ENCODE results near the gene KRTAP19-8.

KRTAP19-8 gene

DNA sequence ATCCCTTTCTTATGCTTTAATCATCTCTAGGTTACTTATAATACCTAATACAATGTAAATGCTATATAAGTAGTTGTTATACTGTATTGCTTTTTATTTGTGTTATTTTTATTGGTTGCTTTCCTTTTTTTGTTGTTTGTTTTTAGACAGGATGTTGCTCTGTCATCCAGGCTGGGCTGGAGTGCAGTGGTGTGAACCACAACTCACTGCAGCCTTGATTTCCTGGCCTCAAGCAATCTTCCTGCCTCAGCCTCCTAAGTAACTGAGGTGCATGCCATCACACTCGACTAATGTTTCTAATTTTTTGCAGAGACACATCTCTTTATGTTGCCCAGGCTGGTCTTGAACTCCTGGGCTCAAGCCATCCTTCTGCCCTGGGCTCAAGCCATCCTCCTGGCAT is 26.9 kb downstream of the KRTAP19-8 start:
- Histone ChIP-seq H3K9ac (ENCODE audit: low read length) (no peak overlapping the region), H3K9me3 (ENCODE audit: control insufficient read depth, insufficient read depth, low read depth, low read length) (0 out of 2 replicates have a peak, but pooled peaks cover 2% of the 10 kb centered on the region), H3K4me1 (ENCODE audit: control insufficient read depth, insufficient read depth, low read length) (no peaks in the 10 kb centered on the region), H3K27ac (ENCODE audit: low read depth, low read length) (no peak overlapping the region), H3K36me3 (ENCODE audit: control insufficient read depth, insufficient read depth, low read length) (no peaks in the 10 kb centered on the region), H3K4me3 (ENCODE audit: low read depth, low read length) (no peak overlapping the region), H3K27me3 (ENCODE audit: control insufficient read depth, insufficient read depth, low read length) (no peaks in the 10 kb centered on the region)

GRCh38 chr21:31008355-31008754 is 29.9 kb downstream of the KRTAP19-8 start:
- H3K36me3 ChIP-seq (ENCODE audit: control insufficient read depth, insufficient read depth, low read length), result no peaks in the 10 kb centered on the region
- 0 out of 2 replicates have a peak, but pooled peaks cover 2% of the 10 kb centered on the region for H3K9me3 ChIP-seq (ENCODE audit: control insufficient read depth, insufficient read depth, low read depth, low read length)
- H3K9ac ChIP-seq (ENCODE audit: low read length), result no peak overlapping the region
- no peaks in the 10 kb centered on the region for H3K27me3 ChIP-seq (ENCODE audit: control insufficient read depth, insufficient read depth, low read length)
- no peak overlapping the region for H3K4me3 ChIP-seq (ENCODE audit: low read depth, low read length)
- no peaks in the 10 kb centered on the region for H3K4me1 ChIP-seq (ENCODE audit: control insufficient read depth, insufficient read depth, low read length)
- no peak overlapping the region for H3K27ac ChIP-seq (ENCODE audit: low read depth, low read length)

- Histone ChIP-seq H3K27ac (ENCODE audit: low read depth, low read length) (no peak overlapping the region), H3K36me3 (ENCODE audit: control insufficient read depth, insufficient read depth, low read length) (no peaks in the 10 kb centered on the region), H3K27me3 (ENCODE audit: control insufficient read depth, insufficient read depth, low read length) (no peaks in the 10 kb centered on the region), H3K9me3 (ENCODE audit: control insufficient read depth, insufficient read depth, low read depth, low read length) (0 out of 2 replicates have a peak, but pooled peaks cover 2% of the 10 kb centered on the region), H3K4me1 (ENCODE audit: control insufficient read depth, insufficient read depth, low read length) (no peaks in the 10 kb centered on the region), H3K9ac (ENCODE audit: low read length) (no peak overlapping the region), H3K4me3 (ENCODE audit: low read depth, low read length) (no peak overlapping the region)
Observed at GRCh38 chr21:31005019-31005418, 33.3 kb downstream of the KRTAP19-8 start.

- no peak overlapping the region for H3K4me3 ChIP-seq (ENCODE audit: low read depth, low read length)
- no peaks in the 10 kb centered on the region for H3K36me3 ChIP-seq (ENCODE audit: control insufficient read depth, insufficient read depth, low read length)
- no peaks in the 10 kb centered on the region for H3K4me1 ChIP-seq (ENCODE audit: control insufficient read depth, insufficient read depth, low read length)
- 0 out of 2 replicates have a peak, but pooled peaks cover 2% of the 10 kb centered on the region for H3K9me3 ChIP-seq (ENCODE audit: control insufficient read depth, insufficient read depth, low read depth, low read length)
- H3K9ac ChIP-seq (ENCODE audit: low read length), result no peak overlapping the region
- H3K27ac ChIP-seq (ENCODE audit: low read depth, low read length), result no peak overlapping the region
- H3K27me3 ChIP-seq (ENCODE audit: control insufficient read depth, insufficient read depth, low read length), result no peaks in the 10 kb centered on the region
Observed at GRCh38 chr21:31003471-31003870, 34.8 kb downstream of the KRTAP19-8 start.

- Histone ChIP-seq H3K27me3 (ENCODE audit: control insufficient read depth, insufficient read depth, low read length) (no peaks in the 10 kb centered on the region), H3K4me3 (ENCODE audit: low read depth, low read length) (no peak overlapping the region), H3K36me3 (ENCODE audit: control insufficient read depth, insufficient read depth, low read length) (no peaks in the 10 kb centered on the region), H3K9ac (ENCODE audit: low read length) (no peak overlapping the region), H3K4me1 (ENCODE audit: control insufficient read depth, insufficient read depth, low read length) (no peaks in the 10 kb centered on the region; the same call in 1 of the 2 replicates), H3K27ac (ENCODE audit: low read depth, low read length) (no peak overlapping the region), H3K9me3 (ENCODE audit: control insufficient read depth, insufficient read depth, low read depth, low read length) (no peaks in the 10 kb centered on the region)
Observed at GRCh38 chr21:30997541-30997940, 40.7 kb downstream of the KRTAP19-8 start.

GRCh38 chr21:30996728-30997127 is 41.5 kb downstream of the KRTAP19-8 start:
- Histone ChIP-seq H3K27me3 (ENCODE audit: control insufficient read depth, insufficient read depth, low read length) (no peaks in the 10 kb centered on the region), H3K4me3 (ENCODE audit: low read depth, low read length) (no peak overlapping the region), H3K4me1 (ENCODE audit: control insufficient read depth, insufficient read depth, low read length) (no peaks in the 10 kb centered on the region; the same call in 1 of the 2 replicates), H3K9me3 (ENCODE audit: control insufficient read depth, insufficient read depth, low read depth, low read length) (no peaks in the 10 kb centered on the region), H3K36me3 (ENCODE audit: control insufficient read depth, insufficient read depth, low read length) (no peaks in the 10 kb centered on the region), H3K27ac (ENCODE audit: low read depth, low read length) (no peak overlapping the region), H3K9ac (ENCODE audit: low read length) (no peak overlapping the region)

DNA sequence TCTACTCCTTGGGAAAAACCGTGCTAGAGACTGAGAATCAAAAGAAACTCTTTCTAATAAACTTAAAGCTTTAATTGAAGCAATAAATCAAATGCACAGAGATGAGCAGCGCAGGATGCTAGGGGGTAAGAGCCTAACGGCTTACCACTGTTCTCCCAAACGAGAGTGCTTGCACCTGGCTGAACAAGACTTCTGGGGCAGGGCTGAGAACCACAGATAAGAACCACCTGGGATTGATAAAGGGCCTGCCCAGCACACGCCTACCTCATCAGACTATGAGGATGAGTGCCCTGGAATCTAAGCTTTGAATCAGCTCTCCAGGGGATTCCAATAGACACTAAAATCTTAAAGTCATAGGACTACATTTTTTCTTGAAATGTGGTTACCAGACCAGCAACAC is 43.3 kb downstream of the KRTAP19-8 start:
- H3K9me3 ChIP-seq (ENCODE audit: control insufficient read depth, insufficient read depth, low read depth, low read length), result no peaks in the 10 kb centered on the region
- H3K36me3 ChIP-seq (ENCODE audit: control insufficient read depth, insufficient read depth, low read length), result no peaks in the 10 kb centered on the region
- H3K27me3 ChIP-seq (ENCODE audit: control insufficient read depth, insufficient read depth, low read length), result no peaks in the 10 kb centered on the region
- H3K4me1 ChIP-seq (ENCODE audit: control insufficient read depth, insufficient read depth, low read length), result no peaks in the 10 kb centered on the region; the same call in 1 of the 2 replicates
- no peak overlapping the region for H3K9ac ChIP-seq (ENCODE audit: low read length)
- no peak overlapping the region for H3K4me3 ChIP-seq (ENCODE audit: low read depth, low read length)
- H3K27ac ChIP-seq (ENCODE audit: low read depth, low read length), result no peak overlapping the region

DNA sequence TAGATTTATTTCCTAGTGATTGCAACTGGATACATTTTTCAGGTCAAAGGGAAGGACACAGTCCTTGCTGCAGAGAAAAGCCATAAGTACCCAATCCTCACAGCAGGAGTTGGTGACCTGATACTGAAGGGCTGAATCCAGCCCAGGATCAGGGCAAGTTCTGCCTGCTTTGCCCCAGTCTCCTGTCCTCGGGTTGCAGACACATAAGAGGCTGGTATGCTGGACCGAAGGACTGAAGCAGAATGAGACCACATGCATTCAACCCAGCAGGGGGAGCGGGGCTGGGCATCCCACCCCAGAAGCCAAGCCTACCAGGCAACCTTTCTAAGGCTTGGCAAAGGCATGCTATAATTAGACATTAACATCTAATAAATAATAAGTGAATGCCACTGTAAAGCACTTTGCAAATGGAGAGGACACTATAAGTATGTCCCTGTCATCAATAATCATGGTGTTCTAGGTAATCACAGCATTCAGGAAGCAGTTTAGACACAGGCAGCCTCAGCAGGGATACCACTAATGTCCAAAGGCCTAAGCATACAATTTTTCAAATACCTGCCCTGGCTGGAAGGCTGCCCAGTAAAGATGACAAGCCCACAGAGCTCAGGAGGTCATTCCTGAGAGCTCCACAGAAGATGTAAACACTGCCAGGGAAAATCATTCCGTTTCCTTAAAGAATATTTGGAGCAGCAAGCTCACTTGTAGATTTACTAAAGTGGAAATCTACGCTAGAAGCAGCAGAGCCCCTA is 47.6 kb downstream of the KRTAP19-8 start:
- Histone ChIP-seq H3K27ac (ENCODE audit: low read depth, low read length) (no peak overlapping the region), H3K9me3 (ENCODE audit: control insufficient read depth, insufficient read depth, low read depth, low read length) (no peaks in the 10 kb centered on the region), H3K4me1 (ENCODE audit: control insufficient read depth, insufficient read depth, low read length) (no peaks in the 10 kb centered on the region), H3K27me3 (ENCODE audit: control insufficient read depth, insufficient read depth, low read length) (no peaks in the 10 kb centered on the region), H3K9ac (ENCODE audit: low read length) (no peak overlapping the region), H3K4me3 (ENCODE audit: low read depth, low read length) (no peak overlapping the region), H3K36me3 (ENCODE audit: control insufficient read depth, insufficient read depth, low read length) (no peaks in the 10 kb centered on the region)

DNA sequence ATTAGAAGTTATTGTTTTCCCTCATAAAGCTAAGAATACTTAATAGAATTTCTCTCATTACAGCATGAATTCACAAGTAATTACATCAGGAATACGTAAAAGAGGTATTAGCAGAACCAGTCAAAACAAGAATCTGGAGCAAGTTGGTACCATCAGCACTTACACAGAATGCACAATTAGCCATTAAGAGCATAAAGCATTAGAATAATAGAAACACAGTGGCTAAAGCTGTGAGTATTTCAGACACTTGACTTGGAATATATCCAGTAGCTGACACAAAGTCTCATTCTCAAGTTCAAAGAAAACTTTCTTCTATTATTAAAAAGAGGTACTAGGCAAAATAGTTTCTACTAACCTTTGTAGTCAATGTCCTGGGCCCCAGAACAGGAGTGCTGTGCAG is 49.6 kb downstream of the KRTAP19-8 start:
- Histone ChIP-seq H3K9ac (ENCODE audit: low read length) (no peak overlapping the region), H3K36me3 (ENCODE audit: control insufficient read depth, insufficient read depth, low read length) (no peaks in the 10 kb centered on the region), H3K9me3 (ENCODE audit: control insufficient read depth, insufficient read depth, low read depth, low read length) (no peaks in the 10 kb centered on the region), H3K4me3 (ENCODE audit: low read depth, low read length) (no peak overlapping the region), H3K4me1 (ENCODE audit: control insufficient read depth, insufficient read depth, low read length) (0 out of 2 replicates have a peak, but pooled peaks cover 4% of the 10 kb centered on the region), H3K27ac (ENCODE audit: low read depth, low read length) (no peak overlapping the region), H3K27me3 (ENCODE audit: control insufficient read depth, insufficient read depth, low read length) (no peaks in the 10 kb centered on the region)

Data from HUES6 (cell line).